ENCODE data around the gene NEU3. TPM values are rescaled to one million over a fixed set of nuclear protein-coding genes. Genes with fewer than 3 reads are reported as not detected.

Gene NEU3
- total and polyA plus RNA-seq, 2 of the 13 experiments (the other 11 are each of a cell fraction or from before 2014, with no cell fraction given) = 6.3 to 15.3 TPM

GRCh38 chr11:75013051-75013450 is 24.3 kb downstream of the NEU3 start (continued):
- TF ChIP-seq AGO2 (optimal IDR thresholded peaks at IDR 0.05; ENCODE audit: low read depth, low read length) (no peak), ZNF703 (CRISPR knock-in tag; IDR thresholded peaks at IDR 0.05; ENCODE audit: borderline replicate concordance) (no peak), GPN1 (CRISPR knock-in tag; IDR thresholded peaks at IDR 0.05; ENCODE audit: borderline replicate concordance) (no peak), SALL1 (CRISPR knock-in tag; IDR thresholded peaks at IDR 0.05) (0 out of 2 replicates have a peak, but pooled peaks have one; percentile 25), ZNF792 (CRISPR knock-in tag; IDR thresholded peaks at IDR 0.05) (0 out of 2 replicates have a peak, but pooled peaks have one; percentile 20), ZNF724P (CRISPR knock-in tag; IDR thresholded peaks at IDR 0.05; ENCODE audit: borderline replicate concordance) (no peak), ZGPAT (CRISPR knock-in tag; IDR thresholded peaks at IDR 0.05) (no peak), HNF1B (CRISPR knock-in tag; IDR thresholded peaks at IDR 0.05) (no peak), FOXA1 (IDR thresholded peaks at IDR 0.05) (no peak), FOXA1 (CRISPR knock-in tag; IDR thresholded peaks at IDR 0.05) (peak; percentile 72), HBP1 (CRISPR knock-in tag; IDR thresholded peaks at IDR 0.05; ENCODE audit: low read depth) (no peak), HOXD1 (CRISPR knock-in tag; IDR thresholded peaks at IDR 0.05) (peak; percentile 97), ZNF546 (CRISPR knock-in tag; conservative IDR thresholded peaks at IDR 0.05) (no peak), SOX5 (CRISPR knock-in tag; IDR thresholded peaks at IDR 0.05; ENCODE audit: borderline replicate concordance) (peak; percentile 41; the same call in 1 of the 2 replicates), SMYD3 (CRISPR knock-in tag; IDR thresholded peaks at IDR 0.05) (no peak), TARDBP (CRISPR knock-in tag; IDR thresholded peaks at IDR 0.05) (peak; percentile 48; the same call in 1 of the 2 replicates), ATF3 (CRISPR knock-in tag; IDR thresholded peaks at IDR 0.05) (0 out of 2 replicates have a peak, but pooled peaks have one; percentile 42), RARA (CRISPR knock-in tag; IDR thresholded peaks at IDR 0.05) (peak; percentile 56), ZNF446 (CRISPR knock-in tag; IDR thresholded peaks at IDR 0.05) (no peak), ZNF597 (CRISPR knock-in tag; IDR thresholded peaks at IDR 0.05) (no peak), TAF1 (CRISPR knock-in tag; IDR thresholded peaks at IDR 0.05) (no peak), ZNF224 (CRISPR knock-in tag; IDR thresholded peaks at IDR 0.05) (no peak), CENPBD1 (CRISPR knock-in tag; IDR thresholded peaks at IDR 0.05; ENCODE audit: borderline replicate concordance, low read depth) (no peak), ZNF614 (CRISPR knock-in tag; IDR thresholded peaks at IDR 0.05; ENCODE audit: borderline replicate concordance) (peak; percentile 28; the same call in 1 of the 2 replicates), GATAD1 (CRISPR knock-in tag; IDR thresholded peaks at IDR 0.05) (no peak), LCORL (IDR thresholded peaks at IDR 0.05) (no peak), LCORL (CRISPR knock-in tag; IDR thresholded peaks at IDR 0.05) (no peak), EED (CRISPR knock-in tag; IDR thresholded peaks at IDR 0.05) (no peak)
